Neural crest cell (in vitro differentiated cells): ENCODE data around the gene UNC5C. TPM values are rescaled to one million over a fixed set of nuclear protein-coding genes. Genes with fewer than 3 reads are reported as not detected.

Experiments
- DNase-seq: peaks from one replicate; pipeline ENCODE4 v3.0.0; 2021; ENCODE audit warnings: low read depth, mixed read lengths, low spot score
- H3K27ac Mint-ChIP-seq: one replicate; pipeline ENCODE4 v1.8.0; 2021; ENCODE audit warnings: mild to moderate bottlenecking, mixed read lengths; ENCODE audit not compliant: unreplicated experiment
- H3K27me3 Mint-ChIP-seq: 2 replicates; pipeline ENCODE4 v1.8.0; 2021; ENCODE audit warnings: low read depth, mild to moderate bottlenecking, mixed read lengths
- H3K36me3 Mint-ChIP-seq: 2 replicates; pipeline ENCODE4 v1.8.0; 2021; ENCODE audit warnings: low read depth, mild to moderate bottlenecking, mixed read lengths
- H3K4me1 Mint-ChIP-seq: 2 replicates; pipeline ENCODE4 v1.8.0; 2021; ENCODE audit warnings: mixed read lengths
- H3K4me3 Mint-ChIP-seq: one replicate; pipeline ENCODE4 v1.8.0; 2021; ENCODE audit warnings: mild to moderate bottlenecking, mixed read lengths
- H3K9me3 Mint-ChIP-seq: 2 replicates; pipeline ENCODE4 v1.8.0; 2021; ENCODE audit warnings: mixed read lengths
- CTCF ChIP-seq: fragments of 200-600 bp; sonication (generic); conservative IDR thresholded peaks from 2 replicates; pipeline ENCODE4 v1.5.0; 2021; ENCODE audit warnings: antibody characterized with exemption, mild to moderate bottlenecking
- total RNA-seq: library from RNA; stranded (reverse); gene quantifications from 2 replicates; pipeline ENCODE4 v1.2.1, GENCODE V29; 2021

The UNC5C gene
- total RNA-seq, 1 donor from 2014 or later = 6.5 TPM

GRCh38 chr4:95213366-95213765 is 335.4 kb downstream of the UNC5C start:
- peaks cover 34% of the 10 kb centered on the region for H3K4me1 Mint-ChIP-seq
- H3K27ac Mint-ChIP-seq = peak overlapping the region; percentile 29
- no peaks in the 10 kb centered on the region for H3K27me3 Mint-ChIP-seq
- H3K9me3 Mint-ChIP-seq = no peaks in the 10 kb centered on the region
- no peak for TF ChIP-seq CTCF
- no peak overlapping the region for H3K4me3 Mint-ChIP-seq
- H3K36me3 Mint-ChIP-seq = no peaks in the 10 kb centered on the region
- DNase-seq = no peak

GRCh38 chr4:95212692-95213091 is 336.1 kb downstream of the UNC5C start:
- H3K9me3 Mint-ChIP-seq = no peaks in the 10 kb centered on the region
- H3K27me3 Mint-ChIP-seq = no peaks in the 10 kb centered on the region
- peaks cover 34% of the 10 kb centered on the region for H3K4me1 Mint-ChIP-seq
- DNase-seq = no peak
- H3K27ac Mint-ChIP-seq = peak overlapping the region; percentile 92
- no peak overlapping the region for H3K4me3 Mint-ChIP-seq
- no peak for TF ChIP-seq CTCF
- H3K36me3 Mint-ChIP-seq = no peaks in the 10 kb centered on the region

GRCh38 chr4:95209927-95210326 is 338.8 kb downstream of the UNC5C start:
- peaks cover 28% of the 10 kb centered on the region for H3K4me1 Mint-ChIP-seq
- H3K27me3 Mint-ChIP-seq = no peaks in the 10 kb centered on the region
- H3K4me3 Mint-ChIP-seq = no peak overlapping the region
- H3K36me3 Mint-ChIP-seq = no peaks in the 10 kb centered on the region
- no peak for DNase-seq
- no peaks in the 10 kb centered on the region for H3K9me3 Mint-ChIP-seq
- no peak overlapping the region for H3K27ac Mint-ChIP-seq
- TF ChIP-seq CTCF = no peak

GRCh38 chr4:95204873-95205272 is 343.9 kb downstream of the UNC5C start:
- H3K4me3 Mint-ChIP-seq = no peak overlapping the region
- H3K27ac Mint-ChIP-seq = no peak overlapping the region
- H3K4me1 Mint-ChIP-seq = peaks cover 21% of the 10 kb centered on the region
- no peaks in the 10 kb centered on the region for H3K36me3 Mint-ChIP-seq
- DNase-seq = no peak
- no peaks in the 10 kb centered on the region for H3K27me3 Mint-ChIP-seq
- H3K9me3 Mint-ChIP-seq = no peaks in the 10 kb centered on the region
- TF ChIP-seq CTCF = peak; percentile 48

- Mint-ChIP-seq H3K9me3 (no peaks in the 10 kb centered on the region), H3K4me3 (no peak overlapping the region), H3K36me3 (no peaks in the 10 kb centered on the region), H3K27ac (no peak overlapping the region), H3K27me3 (no peaks in the 10 kb centered on the region), H3K4me1 (peaks cover 20% of the 10 kb centered on the region)
- DNase-seq = no peak
- no peak for TF ChIP-seq CTCF
Measured at GRCh38 chr4:95204267-95204844, 344.4 kb downstream of the UNC5C start.
